CD4-positive, alpha-beta T cell treated with Interleukin-1 beta for 1 hour (primary cell): ENCODE measurements around the gene ENPP6.
"Not testable (repeated sequence)": the region's sequence is repeated elsewhere in the genome, so short reads cannot be mapped to it uniquely, and the experiment has no call there.

Experiments
- DNase-seq, 2 donors: peaks; one replicate each; pipeline ENCODE4 v3.0.0-alpha.2; 2020 to 2022

The ENPP6 gene

DNA sequence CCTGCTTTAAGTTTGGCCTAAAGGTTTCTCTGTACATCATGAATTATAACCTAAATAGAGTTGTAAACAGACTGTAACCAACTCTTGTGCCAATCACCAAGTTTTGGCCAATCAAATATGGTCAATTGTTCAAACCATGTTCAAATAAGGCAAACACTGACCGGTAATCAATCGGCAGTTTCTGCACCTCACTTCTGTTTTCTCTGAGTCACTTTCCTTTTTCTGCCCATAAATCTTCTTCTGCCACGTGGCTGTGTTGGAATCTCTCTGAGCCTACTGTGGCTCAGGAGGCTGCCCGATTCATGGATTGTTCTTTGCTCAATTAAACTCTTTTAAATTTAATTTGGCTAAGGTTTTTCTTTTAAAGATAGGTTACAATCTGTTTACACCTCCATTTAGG lies 16.5 kb upstream of the ENPP6 start:
- no peak for DNase-seq

DNA sequence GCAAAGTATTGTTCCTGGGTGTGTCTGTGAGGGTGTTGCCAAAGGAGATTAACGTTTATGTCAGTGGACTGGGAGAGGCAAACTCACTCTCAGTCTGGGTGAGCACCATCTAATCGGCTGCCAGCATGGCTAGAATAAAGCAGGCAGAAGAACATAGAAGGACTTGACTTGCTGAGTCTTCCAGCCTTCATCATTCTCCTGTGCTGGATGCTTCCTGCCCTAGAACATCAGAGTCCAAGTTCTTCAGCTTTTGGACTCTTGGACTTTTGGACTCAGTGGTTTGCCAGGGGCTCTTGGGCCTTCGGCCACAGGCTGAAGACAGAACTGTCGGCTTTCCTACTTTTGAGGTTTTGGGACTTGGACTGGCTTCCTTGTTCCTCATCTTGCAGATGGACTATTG lies 15.3 kb upstream of the ENPP6 start:
- DNase-seq = no peak

DNA sequence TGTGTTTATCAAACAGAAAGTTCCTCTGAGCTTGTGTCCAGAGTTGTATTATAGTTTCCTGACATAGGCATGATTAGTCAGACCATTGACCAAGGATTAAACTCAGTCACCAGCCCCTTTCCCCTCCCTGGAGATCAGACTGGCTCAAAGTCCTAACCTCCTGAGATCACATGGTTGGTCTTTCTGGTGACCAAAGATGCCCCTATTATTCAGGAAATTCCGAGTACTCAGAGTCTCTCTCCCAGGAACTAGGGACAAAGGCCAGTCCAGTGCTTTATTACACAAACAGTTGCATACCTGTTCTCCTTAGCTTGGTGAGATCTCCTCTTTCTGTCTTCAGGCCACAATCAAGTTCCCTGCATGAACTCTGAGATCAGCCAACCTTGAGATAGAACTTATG lies 14.5 kb upstream of the ENPP6 start:
- DNase-seq = no peak

DNA sequence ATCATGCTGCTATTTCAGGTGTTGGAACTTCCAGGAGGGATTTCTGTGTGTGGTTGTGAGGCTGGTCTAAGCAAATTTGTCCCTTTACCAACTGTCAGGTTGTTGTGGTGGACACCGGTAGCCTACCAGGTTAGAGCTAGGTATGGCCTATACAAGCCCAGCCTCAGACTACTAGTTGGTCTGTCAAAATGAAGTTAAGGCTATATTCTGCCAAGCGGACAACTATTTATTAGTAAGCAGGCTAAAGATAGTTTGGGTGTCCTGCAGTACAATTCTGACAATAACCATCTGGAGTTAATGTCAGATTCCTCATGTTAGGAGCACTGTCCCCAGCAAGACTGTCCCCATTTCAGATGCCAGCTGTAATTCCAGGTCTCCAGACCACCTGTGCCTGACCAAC lies 13.9 kb upstream of the ENPP6 start:
- DNase-seq = no peak

DNA sequence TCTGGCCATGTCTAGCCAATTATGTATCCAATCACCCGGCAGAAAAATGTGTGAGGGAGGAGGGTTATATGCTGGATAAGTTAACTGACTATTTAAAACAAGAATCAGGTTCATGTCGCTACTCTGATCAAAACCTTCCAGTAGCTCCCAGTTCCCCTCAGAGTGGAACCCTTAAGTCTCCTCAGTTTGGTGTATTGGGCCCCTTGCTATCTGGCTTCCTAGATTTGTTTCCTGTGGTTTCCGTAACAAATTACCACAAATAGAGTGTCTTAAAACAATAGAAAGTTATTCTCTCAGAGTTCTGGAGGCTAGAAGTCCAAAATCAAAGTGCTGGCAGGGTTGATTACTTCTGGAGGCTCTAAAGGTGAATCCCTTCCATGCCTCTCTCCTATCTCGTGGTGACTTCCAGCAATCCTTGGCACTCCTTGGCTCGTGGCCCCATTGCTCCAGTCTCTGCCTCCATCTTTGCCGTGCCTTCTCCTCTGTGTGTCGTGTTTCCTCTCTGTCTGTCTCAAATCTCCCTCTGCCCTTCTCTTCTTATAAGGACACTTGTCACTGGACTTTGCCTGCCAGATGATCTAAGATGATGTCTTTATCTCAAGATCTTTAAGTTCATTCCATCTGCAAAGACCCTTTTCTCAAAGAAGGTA lies 10.5 kb upstream of the ENPP6 start:
- DNase-seq = no peak

DNA sequence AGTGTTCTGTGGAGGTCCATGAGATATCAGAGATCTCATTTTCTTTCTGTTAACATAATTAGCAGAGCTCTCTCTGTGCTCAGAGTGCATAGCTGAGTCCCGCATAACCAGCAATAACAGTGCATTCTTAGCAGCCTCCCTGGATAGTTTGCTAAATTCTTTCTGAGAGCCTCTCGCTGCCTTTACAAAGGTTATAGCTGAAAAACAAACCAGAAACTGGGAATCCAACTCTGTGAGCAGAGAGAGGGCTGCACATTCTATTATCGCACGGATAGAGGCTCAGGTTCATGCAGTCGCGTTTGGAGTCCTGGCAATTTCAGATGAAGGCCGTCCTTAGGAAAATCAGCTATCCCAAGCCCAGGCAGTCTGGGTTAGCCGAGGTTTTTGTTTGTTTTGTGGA lies 1.2 kb downstream of the ENPP6 start:
- no peak for DNase-seq

DNA sequence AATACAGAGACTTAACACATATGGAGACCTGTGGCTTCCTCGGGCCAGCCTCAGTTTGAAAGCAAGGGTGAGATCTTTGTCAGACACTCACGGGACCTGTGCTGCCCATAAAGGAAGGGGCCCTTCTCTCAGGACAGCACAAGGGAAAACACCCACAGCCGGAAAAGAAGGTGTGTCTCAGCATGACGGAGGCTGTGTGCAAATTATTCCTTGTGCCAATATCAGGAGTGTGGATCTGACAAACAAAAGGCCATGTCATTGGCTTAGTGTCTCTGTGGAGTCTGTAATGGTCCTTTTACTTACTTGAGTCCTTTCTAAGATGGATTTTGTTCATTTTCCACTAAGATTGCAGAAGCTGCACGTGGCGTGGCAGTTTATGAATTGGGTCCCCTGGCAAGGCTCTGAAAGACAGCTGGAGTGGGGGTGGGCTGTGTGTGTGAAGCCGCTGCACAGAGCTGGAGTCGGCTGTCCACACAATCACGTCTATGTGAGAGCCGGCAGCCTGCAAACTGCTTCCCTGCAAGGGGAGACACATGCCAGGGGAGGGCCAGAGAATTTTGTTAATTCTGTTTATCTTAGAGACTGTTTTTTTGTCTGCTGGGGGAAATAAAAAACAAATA lies 1.9 kb downstream of the ENPP6 start:
- DNase-seq = no peak

DNA sequence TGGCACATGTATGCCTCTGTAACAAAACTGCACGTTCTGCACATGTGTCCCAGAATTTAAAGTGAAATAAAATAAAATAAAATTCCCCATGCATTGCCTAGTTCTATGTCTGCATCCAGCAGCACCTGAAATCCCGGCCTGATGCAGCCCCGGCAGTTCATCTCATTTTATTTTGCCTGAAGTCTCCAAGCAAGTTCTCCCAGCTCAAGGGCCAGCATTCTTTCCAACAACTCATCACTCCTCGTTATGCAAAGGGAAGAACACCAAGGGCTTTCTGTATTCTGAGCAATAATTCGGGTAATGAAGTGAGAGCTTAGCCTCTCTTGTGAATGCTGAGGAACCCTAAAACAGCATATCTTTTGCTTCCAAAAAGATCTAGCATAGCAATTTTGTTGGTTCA lies 2.7 kb downstream of the ENPP6 start:
- DNase-seq = no peak

DNA sequence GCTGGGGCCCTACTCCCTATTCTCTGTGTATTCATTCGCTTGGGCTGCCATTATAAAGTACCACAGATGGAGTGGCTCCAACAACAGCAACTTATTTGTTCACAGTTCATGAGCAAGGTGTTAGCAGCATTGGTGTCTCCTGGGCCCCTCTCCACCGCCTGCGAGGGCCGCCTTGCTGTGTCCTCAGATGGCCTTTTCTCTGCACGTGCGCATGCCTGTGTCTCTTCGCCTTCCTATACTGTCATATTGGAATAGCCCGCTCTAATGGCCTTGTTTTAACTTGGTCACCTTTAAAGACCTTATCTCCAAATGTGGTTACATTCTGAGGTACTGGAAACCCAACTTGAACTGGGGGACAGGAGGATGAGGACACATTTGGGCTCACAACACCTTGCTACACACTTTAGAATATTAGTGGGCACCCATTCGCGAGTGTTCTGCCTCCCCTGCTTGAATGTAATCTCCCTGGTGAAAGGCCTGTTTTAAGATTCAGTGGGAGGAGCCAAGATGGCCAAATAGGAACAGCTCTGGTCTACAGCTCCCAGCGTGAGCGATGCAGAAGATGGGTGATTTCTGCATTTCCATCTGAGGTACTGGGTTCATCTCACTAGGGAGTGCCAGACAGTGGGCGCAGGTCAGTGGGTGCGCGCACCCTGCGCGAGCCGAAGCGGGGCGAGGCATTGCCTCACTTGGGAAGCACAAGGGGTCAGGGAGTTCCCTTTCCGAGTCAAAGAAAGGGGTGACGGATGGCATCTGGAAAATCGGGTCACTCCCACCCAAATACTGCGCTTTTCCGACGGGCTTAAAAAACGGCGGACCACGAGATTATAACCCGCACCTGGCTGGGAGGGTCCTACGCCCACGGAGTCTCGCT lies 9.7 kb downstream of the ENPP6 start:
- not testable (repeated sequence) for DNase-seq

DNA sequence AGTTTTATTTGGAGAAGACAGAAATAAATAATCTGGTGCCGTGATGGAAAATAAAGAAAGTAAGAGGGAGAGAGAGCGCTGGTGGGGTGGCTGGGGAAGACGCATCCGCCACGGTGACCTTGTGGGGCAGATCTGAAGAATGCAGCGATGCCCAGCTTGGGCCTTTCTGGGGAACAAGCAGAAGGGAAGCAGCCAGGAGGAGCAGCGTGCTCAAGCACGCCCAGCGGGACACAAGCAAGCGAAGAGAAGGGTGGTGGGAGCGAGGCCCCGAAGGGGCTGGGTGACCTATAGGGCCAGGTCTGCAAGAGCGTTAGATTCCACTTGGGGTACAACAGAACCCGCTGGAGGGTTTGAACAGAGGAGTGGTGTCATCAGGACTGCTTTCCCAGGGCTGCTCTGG lies 12.4 kb downstream of the ENPP6 start:
- no peak for DNase-seq

DNA sequence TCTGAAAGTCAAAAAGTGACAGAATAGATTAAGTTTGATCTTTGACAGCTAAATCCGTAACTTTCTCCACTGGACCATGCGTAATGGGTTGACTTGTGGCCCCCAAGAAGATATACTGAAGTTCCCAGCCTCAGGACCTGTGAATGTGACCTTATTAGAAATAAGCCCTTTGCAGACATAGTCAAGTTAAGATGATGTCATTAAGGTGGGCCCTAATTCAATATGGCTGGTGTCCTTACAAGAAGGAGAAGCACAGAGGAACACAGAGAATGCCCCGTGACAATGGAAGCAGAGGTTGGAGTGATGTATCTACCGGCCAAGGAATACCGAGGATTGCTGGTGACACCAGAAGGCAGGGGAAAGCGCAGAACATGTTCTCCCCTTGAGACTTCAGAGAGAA lies 14.4 kb downstream of the ENPP6 start:
- no peak for DNase-seq

DNA sequence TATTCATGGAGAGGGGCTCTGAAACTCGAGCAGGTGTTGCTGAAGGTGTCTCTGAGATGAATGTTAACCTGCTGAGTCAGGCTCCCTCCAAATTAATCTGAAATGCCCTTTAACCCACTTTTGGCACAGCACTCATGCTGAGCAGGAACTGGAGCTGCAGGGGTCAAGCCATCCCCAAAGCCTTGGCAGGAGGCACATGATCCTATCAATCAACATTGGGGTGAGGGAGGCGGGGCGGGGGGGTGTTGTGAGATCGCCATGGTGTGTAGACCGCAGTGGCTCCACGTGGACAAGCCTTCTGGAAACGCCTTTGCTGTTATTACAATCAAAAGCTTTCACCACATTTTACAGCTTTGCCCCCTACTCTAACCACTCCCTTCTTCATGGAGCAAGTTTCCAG lies 16.5 kb downstream of the ENPP6 start:
- DNase-seq = no peak

DNA sequence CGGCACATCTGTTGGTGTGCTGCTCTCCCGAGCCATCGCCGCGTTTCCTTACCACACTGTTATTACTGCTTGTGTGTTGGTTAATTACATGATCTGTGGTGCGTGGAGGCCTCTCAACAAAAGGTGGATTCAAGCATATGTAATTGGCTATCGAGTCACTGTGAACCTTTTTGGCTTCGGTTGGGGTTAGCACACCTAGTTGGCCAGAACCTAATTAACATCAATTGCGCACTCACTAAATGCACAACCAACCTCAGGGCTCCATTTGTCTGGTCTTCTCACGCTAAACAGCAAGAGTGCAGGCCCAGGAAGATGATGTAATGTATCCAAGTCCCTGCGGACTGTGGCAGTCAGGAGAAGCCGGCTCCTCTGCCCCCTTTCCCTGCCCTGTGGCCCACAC lies 17.4 kb downstream of the ENPP6 start:
- DNase-seq = no peak

DNA sequence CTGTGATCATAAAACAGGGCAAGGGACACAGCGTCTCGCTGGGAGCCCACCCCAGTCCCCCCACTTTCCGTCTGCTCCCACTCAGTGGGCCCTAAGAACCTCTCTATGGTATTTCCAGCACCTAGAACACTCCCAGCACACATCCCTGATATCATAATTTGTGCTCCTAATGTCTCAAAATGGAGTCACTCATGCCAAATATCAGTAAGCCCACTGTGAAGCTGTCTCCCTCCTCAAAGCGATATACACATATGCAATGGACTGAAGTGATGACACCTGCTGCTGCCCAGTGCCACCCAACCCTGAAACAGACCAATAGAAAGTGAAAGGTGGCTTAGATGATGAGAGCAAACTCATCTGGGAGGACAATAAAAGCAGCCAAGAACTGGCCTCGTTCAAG lies 17.9 kb downstream of the ENPP6 start:
- DNase-seq = no peak

DNA sequence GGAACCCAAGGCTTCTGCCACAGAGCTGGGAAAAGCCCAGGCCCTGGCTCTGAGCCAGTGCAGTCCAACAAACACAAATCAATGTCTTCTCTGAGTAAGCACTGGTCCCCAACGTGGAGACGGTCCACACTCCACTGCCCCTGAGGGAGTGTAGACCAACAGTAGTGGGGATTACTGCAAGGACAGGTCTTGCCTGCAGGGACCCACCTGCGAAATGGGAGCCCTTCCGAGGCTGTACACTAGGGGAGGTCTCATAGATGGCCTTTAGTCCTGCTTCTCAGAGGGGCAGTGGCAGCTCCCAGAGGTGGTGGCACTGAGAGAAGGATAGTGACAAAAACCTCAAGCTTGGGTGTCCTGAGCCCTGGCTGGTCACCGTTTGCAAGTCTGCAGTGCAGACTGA lies 19.5 kb downstream of the ENPP6 start:
- DNase-seq = no peak

DNA sequence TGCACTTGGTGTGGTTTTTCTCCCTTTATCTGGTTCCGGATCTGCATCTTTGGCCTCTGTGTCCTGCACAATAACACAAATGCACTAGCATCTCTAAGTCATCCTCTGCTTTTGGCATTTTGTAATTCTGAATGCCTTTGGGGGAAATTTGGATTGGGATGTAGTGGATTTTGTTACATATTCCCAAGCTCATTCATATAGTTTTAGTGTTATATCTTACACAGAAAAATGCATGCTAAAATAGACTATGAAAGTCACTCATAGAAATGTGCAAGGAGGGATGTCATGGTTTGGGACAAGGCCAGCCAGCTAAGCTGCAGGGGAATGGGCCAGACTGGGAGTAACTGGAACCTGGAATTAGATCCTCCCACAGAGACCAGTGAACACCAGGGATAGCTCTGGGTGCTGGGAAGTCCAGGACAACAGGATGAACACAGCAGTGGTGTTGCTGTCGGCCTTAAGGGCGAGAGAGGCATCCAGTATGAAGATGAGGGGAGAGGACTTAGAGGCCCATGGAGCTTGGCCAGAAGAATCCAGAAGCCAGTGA lies 20.1 kb downstream of the ENPP6 start:
- DNase-seq = no peak

DNA sequence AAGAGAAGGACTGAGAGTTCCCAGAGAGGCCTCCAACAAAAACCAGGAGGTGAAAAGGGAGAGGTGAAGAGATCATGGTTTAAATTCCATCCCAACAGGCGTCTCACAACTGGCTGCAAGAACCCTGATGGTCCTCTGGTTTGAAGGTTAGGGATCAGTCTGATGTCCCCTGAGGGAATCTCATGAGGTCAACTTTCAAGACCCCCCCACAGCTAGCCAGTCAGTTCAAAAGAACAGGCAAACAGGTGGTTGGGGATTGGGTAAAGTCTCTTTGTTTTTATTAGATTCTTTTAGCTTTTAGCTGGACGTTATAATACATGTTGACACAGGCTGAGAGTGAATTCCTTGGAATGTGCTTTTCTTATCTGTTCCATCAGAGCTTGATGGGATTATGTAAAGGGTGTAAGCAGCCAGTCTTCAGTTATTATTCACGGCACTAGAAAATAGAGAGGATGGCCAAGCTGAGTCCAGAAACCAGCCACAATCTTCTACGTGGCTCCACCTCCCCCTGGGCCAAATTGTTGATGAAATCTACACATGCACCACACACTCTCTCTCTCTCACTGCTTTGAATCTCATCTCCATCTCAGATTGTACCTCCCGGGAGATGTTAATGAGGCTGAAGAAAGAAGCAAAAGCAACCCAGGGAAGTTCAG lies 20.8 kb downstream of the ENPP6 start:
- no peak for DNase-seq

DNA sequence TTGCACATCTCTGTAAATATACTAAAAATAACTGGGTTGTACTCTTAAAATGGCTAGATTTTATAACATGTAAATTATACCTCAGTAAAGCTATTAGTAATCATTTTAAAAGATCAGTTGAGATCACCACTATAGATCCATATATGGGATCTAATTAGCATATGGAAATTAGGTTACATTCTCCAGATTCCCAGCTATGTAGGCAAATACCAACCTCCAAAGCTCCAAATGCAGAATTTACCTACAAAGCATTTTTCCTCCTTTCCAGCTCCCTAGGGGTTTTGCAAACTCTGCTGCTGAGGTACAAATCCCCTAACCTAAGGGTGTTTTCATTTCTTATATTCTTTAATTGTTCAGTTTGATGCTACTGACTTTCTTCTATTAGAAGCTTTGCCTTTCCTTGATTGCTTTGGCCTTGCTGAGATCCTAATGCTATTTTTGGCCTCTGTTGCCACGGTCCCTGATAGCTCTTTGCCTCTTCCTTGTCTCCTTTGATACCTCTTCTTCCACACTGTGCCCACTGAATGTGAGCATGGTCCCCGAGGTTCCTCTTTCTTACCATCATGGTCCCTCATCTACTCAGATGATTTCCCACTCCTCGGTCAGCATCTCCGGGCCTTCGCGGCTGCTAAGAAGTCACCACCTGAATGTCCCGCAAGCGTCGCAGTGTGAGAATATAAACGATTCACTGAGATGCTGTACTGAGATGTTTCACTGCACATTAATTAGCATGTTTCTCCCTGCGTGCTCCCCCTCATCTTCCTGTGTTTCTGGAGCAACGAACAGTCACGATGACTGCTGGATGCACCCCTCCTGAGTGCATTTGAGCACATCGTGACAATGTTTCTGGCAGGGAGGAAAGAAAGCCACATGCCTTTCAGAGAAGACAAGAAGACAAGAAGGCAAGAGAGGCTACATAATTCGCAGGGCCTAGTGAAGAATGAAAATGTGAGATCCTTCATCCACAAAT lies 23.8 kb downstream of the ENPP6 start:
- DNase-seq = no peak

DNA sequence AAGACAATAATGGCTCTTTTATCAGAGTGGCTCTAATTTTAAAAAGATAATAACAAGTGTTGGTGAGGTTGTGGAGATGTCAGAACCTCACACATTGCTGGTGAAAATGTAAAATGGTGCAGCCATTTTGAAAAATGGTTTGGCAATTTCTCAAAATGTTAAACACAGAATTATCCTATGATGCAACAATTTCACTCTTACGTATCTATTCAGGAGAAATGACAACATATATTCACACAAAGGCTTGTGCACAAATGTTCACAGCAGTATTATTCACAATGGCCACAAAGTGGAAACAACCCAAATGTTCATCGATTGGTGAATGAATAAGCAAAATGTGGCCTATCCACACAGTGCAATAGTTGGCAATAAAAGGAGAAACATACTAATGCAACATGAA lies 24.7 kb downstream of the ENPP6 start:
- no peak for DNase-seq

DNA sequence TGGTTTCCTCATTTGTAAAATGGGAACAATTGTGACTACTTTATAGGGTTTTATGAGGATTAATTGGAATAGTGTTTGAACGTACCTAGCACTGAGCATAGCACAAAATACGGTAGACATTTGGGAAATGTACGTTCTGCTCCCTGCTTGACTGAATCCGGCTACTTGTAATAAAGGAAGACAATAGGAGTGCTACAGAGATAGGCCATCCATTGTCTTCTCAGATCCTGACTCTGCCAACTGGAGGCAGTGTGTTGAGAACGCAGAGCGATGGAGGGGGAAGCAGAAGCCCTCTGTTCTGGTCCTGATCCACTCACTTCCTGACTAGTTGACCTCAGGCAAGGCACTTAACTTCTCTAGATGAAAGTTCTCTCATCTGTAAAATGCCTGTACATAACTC lies 26.4 kb downstream of the ENPP6 start:
- DNase-seq = no peak

DNA sequence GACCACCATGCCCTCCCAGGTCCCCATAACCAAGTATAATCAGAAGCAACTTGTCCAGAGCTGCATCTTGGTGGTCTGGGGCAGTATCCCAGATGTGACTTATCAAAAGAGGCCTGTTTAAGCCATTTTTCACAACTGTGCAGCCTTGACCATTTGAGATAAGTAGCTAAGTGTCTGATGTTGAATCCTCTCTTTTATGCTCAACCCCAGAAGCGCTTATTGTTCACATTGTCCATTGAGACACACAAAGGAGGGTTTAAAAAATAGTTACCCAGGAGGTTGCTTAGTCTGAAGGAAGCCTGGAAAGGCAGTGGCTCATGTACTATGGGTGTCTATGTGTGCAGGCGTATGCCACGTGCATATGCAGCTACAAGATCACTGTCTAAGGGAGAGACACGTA lies 27.0 kb downstream of the ENPP6 start:
- no peak for DNase-seq

DNA sequence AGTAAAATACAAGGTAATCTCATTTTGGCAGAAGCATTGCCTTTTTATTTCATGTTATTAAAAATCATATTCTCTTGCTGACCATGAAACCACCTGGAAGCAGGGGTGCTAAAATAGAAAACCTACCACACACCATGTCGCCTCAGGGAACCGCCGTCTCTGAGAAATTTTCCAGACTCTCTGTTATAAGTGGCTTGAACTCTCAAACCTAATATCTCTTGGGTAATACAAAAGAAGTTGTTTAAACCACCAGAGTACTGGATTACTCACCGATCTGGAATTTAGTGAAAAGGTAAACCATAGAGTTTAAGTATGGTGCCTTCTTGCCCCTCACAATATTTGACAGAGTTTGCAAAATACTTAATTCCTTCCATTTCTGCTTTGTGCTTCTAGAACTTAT lies 27.7 kb downstream of the ENPP6 start:
- DNase-seq = no peak
